Measurements from ENCODE around the gene PPDPF. TPM values are rescaled to one million over a fixed set of nuclear protein-coding genes. Genes with fewer than 3 reads are reported as not detected.

The PPDPF gene
- polyA plus RNA-seq, 10 donors, result 138 to 325 (median 206) TPM

DNA sequence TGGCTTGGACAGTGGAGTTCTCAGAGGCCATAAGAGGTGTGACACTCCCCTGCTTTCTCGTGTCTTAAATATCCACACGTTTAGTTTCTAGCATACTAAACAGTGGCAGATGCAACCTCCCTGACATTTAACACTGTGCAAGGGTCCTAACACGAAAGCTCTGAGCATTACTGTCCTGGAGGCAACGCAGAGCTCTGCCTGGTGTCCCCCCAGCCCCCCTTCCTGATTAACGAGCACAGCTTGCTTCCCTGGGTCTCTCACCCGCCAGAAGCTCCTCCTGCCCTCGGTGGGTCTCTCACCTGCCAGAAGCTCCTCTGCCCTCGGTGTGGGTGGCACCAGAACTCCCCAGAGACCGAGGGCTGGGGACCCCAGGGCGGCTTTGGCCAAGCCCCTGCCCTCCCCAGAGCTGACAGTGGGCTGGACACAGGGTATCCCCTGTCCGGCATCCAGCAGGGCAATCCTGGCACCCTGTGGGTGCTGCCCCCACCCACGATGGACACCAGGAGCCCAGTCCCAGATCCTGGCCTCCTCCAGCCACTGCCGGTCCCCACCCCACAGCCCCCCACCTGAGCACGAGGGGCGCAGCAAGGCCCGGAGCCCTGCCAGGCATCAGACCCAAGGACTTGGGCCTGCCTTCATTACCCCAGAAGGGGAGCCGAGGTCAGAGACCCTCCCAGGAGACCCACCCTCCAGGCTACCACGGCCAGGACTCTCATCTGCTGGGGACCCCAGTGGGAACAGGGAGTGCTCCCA is 35.7 kb upstream of the PPDPF start:
- DNase-seq, result no peak

DNA sequence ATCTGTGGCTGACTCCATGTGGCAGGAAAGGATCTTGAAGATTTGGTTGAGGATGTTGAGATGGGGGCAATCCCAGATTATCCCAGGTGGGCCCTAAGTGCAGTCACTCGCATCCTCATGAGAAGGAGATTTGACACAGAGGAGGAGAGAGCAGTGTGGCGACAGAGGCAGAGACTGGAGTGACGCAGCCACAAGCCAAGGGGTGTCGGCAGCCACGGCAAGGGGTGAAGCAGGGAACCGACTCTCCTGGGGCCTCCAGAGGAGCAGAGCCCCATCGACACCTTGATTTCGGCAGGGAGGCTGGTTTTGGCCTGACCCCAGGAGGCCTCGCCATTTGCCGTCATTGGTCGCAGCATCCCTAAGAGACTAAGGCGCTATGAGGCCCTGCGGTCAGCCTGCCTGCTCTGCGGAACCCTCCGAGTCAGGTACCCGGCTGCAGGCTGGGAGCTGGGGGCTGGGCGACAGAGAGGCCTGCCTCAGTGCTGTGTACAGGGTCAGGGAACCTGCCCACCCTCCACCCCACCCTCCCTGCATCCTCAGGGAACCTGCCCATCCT is 34.2 kb upstream of the PPDPF start:
- no peak for DNase-seq

DNA sequence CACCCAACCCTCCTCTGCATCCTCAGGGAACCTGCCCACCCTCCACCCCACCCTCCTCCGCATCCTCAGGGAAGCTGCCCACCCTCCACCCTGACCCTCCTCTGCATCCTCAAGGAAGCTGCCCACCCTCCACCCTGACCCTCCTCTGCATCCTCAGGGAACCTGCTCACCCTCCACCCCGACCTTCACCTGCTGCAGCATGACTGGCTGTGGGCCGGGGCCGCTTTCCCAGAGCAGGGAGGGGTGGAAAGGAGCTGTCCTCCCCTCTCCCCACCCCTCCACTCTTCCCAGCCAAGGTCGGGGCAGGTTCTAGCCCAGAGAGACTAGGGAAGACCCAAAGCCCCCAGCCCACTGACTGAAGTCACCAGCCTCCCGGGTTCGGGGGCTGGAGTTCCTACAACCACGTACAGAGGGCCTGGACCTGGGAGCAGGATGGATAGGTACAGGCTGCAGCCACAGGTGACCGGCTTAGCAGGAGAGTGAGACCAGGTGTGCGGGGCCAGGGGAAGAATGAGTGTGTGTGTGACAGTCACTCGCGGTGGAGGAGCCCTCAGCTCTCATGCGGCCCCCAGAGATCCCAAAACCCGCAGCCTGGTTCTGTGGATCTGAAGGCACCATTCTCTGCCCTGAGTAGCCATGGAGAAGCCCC is 33.3 kb upstream of the PPDPF start:
- DNase-seq, result no peak

DNA sequence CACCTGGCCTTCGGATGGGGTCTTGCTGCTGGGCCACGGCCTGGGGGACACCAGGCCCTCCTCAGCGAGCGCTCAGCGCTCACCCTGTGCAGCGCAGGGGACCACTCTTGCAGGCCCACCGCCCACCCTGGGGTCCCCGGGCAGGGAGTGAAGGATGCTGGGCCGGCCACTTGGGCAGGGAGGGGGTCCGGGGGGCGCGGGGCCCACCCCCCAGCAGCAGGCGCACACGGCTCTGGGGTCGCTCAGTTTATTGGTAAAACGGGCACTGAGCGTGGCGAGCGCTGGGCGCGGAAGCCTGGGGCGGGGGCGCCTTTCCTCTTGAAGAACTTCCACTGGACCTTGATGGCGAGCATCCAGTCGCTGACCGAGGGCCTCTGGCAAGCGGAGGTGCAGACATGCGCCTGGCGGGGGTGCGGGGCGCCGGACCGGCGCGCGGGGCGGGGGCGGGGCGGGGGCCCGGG is 32.8 kb upstream of the PPDPF start:
- no peak for DNase-seq

DNA sequence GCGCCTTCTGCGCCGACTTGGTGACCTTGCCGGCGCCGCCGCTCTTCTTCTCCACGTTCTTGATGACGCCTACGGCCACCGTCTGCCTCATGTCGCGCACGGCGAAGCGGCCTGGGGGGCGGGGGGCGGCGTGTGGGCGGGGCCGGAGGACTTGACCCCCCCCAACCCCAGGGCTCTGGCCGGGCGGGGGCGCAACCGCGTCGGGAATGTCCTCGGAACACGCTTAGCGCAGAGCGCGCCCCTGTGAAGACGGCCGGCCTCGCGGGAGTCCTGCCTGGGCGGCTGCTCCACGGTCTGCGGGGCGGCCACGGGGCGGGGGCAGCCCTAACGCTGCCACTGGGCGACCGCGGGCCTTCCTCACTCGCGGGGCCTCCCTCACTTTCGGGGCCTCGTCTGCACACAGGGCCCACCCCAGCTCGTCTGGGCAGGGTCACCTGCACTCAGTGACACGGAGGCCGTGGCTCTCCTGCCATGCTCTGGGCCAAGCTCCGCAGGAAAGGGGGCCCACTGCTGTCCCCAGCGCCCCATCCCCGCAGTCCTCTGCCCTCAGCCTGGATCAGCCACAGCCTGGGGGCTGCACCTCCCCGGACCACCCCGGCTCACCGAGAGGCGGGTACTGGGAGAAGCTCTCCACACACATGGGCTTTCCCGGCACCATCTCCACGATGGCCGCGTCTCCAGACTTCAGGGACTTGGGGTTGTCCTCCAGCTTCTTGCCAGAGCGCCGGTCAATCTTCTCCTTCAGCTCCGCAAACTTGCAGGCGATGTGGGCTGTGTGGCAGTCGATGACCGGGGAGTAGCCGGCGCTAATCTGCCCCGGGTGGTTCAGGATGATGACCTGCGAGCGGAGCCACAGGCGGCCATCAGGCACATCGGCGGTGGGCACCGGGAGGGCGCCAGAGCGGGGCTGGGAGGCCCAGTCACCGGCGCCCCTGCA is 32.0 kb upstream of the PPDPF start:
- no peak for DNase-seq

DNA sequence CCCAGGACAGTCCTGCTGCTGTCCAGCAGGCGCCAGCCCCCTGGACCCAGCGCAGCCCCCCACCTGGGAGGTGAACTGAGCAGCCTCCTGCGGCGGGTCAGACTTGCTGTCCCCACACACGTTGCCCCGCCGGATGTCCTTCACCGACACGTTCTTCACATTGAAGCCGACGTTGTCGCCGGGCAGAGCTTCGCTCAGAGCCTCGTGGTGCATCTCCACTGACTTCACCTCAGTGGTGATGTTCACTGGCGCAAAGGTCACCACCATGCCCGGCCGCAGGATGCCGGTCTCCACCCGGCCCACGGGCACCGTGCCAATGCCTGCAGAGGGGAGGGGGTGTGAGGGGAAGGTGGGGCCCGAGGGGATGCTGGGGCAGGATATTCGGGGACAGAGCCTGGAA is 30.1 kb upstream of the PPDPF start:
- no peak for DNase-seq

DNA sequence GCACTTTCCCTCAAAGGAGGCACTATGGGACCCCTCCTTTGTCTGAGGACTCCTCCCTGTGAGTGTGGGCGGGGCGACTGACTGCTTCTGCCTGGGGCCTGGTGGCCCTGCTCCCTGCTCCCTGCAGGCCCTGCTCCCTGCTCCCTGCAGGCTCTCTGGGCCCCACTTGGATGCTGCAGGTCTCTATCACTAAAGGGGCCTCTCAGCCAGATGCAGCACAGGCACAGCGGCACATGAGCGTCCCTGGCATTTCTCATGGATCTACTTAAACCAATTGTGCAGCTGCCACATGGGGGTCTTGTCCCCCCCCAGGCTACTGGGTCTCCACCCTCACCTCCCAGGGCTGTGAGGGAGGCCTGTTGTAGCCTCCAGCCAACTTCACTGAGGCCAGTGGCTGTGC is 29.5 kb upstream of the PPDPF start:
- DNase-seq, result no peak

DNA sequence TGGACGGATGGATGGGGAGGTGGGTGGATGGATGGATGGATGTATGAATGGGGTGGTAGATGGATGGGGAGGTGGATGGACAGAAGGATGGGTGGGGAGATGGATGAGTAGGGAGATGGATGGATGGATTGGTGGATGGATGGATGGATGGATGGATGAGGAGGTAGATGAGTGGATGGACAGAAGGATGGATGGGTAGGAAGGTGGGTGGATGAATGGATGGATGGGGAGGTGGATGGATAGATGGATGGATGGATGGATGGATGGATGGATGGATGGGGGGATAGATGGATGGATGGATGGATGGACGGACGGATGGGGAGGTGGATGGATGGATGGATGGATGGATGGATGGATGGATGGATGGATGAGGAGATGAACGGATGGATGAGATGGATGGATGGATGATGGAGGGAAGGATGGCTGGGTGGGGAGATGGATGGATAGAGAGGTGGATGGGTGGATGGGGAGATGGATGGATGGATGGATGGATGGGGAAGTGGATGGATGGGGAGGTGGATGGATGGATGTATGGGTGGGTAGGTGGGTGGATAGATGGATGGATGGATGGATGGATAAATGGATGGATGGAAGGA is 28.8 kb upstream of the PPDPF start:
- no peak for DNase-seq

DNA sequence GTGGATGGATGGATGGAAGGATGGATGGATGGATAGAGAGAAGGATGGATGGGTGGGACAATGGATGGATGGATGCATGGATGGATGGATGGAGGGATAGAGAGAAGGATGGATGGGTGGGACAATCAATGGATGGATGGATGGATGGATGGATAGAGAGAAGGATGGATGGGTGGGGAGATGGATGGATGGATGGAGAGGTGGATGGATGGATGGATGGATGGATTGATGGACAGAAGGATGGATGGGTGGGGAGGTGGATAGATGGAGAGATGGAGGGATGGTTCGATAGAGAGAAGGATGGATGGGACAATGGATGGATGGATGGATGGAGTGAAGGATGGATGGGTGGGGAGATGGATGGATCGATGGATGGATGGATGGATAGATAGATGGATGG is 28.0 kb upstream of the PPDPF start:
- DNase-seq, result no peak

DNA sequence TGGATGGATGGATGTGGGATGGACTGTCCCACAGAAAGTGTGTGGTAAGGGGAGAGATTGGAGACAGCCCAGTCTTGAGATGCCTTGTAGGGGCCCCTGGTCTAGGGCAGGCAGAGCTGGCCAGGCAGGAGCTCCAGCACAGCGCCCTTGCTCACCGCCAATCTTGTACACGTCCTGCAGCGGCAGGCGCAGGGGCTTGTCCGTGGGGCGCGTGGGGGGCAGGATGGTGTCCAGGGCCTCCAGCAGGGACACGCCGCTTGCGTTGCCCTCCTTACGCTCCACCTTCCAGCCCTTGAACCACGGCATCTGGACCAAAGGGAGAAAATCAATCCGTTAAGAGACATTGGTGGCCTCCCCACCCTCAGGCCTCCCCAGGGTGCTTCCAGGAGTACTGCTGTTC is 27.6 kb upstream of the PPDPF start:
- no peak for DNase-seq

DNA sequence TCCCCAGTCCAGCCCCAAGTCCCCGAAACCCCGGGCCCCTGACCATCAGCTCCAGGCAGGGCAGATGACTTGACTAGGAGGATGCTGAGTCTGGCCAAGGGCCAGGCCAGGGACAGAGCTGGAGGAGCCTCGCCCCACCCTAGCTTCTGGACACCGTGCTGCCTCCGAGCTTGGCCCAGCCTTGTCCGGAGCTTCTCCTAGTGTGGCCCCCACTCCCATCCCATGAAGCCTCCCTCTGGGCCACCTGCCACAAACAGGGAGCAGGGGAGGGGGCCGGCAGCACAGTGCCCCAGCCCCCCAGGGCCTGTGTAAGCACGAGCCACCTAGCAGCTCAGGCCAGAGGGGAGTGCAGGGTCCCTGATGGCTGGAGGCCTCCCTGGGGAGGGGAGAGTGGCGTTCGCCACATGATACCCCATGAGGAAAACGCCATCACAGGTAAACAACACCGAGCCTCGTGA is 27.0 kb upstream of the PPDPF start:
- no peak for DNase-seq

DNA sequence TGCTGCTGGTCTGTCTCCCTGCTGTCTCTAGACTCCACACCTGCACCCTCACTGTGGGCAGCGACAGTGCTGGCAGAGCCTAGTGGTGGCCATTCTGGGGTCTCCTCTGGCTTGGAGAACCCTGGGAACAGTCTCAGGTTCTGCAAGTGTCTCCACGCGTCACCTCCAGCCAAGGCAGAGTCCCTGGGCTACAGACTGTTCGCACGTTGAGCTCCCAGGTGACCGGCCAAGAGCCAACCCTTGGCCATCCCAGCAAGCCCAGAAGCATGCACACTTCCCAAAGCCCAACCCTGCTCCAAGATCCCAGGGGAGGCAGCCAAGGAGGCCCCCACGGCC is 26.5 kb upstream of the PPDPF start:
- DNase-seq, result no peak

DNA sequence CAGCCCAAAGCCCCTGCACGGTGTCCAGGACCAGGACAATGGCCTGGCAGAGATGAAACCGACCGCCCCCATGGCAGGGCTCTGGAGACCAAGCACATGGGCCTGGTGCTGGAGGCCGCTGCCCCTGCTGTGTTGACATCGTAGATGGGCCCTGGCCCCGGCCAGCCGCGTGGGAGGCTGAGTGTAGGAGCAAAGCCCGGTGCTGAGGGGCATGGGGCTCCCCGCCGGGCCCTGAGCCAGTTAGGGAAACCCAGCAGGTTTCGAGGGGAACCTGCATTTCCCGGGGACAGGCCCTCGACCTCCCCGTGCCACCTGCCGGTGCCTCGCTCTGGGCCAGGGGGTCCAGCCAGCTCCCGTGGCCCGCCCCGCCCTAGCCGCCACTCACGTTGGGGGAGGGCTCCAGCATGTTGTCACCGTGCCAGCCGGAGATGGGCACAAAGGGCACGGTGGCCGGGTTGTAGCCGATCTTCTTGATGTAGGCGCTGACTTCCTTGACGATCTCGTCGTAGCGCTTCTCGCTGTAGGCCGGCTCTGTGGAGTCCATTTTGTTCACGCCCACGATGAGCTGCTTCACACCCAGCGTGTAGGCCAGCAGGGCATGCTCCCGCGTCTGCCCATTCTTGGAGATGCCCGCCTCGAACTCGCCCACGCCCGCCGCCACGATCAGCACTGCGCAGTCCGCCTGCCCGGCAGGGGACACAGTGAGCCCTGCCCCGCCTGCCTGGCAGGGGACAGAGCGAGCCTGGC is 26.0 kb upstream of the PPDPF start:
- no peak for DNase-seq

DNA sequence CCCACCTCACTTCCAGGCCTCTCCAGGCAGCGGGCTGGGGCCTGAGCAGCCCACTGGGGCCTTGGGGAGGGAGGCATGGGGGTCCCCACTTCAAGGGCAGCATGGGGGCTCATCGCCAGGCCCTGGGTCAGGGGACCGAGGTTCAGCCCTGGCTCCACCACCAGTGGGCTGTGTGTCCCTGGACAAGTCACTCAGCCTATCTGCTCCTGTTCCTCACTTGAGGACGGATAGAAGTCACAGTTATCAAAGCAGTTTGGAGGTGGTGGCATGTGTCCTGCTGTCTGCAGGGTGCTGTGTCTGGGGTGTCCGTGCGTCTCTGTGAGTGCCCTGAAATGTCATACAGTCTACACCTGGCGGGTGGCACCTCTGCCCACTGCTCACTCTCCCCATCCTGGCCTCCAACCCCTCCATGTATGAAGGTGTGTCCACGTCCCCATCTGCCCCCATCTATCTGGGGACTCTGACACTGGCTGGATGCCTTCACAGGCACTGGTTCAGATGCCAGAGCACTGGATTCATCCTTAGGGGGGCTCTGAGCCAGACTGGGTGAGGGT is 25.3 kb upstream of the PPDPF start:
- no peak for DNase-seq

DNA sequence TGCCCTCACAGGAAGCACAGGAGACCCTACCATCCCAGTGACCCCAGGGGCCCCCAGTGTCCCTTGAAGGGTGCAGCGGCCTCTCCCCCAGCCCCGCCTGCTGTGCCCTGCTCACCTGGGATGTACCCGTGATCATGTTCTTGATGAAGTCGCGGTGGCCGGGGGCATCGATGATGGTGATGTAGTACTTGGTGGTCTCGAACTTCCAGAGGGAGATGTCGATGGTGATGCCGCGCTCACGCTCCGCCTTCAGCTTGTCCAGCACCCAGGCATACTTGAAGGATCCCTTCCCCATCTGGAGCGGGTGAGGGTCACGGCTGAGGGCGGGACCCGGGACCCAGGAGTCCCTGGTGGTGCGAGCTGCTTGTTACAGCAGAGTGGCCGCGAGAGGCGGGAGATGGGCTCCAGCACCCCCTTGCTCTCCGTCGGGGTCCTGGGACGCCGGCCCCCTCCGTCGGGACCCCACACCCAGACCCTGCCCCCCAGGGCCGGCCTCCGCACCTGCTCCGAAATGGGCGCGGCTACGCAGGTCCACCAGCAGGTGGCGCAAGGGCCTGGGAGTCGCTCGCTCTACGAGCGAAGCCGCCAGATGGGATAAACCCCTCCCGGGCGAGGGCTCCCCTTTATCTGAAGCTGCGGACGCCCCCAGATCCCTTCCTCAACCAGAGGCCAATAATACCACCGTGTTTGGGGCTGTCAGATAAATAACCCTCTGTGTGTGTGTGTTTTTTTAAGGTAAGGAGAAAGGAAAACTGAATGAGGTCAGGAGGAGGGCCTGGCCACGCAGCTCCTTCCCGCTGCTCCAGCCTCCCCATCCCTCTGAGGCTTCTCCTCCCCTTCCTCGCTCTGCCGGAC is 24.6 kb upstream of the PPDPF start:
- peak; percentile 36 to 80 (median 65) for DNase-seq

DNA sequence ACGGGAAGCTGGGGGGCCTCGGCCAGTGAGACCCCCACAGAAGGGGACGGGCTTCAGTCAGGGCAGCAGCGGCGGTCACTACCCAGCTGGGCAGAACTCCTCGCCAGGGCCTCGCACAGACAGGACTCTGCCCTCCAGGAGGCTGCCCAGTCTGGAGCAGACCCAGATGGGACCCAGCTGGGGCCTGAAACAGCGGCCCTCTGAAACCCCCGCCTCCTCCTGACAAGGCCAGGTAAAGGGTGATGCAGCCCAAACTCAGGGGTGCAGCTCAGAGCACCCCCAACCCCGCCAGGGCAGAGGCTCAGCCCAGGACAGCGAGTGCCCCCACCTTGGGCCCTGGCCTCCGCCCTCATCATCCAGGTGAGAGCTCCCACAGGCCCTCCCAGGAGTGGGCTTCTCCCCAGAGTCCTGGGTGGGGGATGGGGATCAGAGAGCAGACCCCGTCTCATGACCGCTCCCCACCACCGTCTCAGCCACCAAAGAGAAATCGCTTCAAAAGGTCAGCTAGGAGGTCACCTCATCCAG is 23.9 kb upstream of the PPDPF start:
- DNase-seq, result no peak

DNA sequence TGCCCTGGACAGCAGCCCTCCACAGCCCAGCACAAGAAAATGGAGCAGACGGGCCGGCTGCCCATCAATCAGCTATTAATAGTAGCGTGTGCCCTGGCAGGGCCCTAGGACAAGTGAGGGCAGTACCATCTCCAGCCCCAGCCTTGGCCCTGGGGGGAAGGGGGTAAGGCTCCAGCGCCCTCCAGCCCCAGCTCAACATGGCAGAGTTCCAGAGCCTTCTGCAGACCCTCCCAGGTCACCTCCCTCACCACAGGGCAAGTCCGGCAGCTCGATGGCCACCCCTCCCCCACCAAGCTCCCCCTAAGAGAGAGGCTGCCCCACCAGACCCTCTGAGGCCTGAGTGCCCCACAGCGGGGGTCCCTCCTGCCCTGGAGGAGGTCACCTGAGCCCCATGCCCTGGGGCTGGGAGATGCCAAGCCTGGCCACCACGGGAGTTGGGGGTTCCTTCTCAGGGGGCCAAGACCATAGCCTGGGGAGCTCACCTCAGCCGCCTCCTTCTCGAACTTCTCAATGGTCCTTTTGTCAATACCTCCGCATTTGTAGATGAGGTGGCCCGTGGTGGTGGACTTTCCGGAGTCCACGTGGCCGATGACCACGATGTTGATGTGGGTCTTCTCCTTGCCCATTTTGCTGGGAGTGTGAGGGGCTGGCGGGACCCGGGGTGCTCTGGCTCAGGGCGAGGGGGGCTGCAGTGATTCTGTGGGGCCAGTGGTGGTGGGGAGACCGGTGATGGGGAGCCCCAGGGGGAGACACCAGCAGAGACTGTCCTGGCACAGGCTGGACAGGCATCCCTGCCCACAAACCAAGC is 23.2 kb upstream of the PPDPF start:
- no peak for DNase-seq

Data from muscle of back (tissue), 11 donors.